ENCODE measurements around the gene CD40.

DNA sequence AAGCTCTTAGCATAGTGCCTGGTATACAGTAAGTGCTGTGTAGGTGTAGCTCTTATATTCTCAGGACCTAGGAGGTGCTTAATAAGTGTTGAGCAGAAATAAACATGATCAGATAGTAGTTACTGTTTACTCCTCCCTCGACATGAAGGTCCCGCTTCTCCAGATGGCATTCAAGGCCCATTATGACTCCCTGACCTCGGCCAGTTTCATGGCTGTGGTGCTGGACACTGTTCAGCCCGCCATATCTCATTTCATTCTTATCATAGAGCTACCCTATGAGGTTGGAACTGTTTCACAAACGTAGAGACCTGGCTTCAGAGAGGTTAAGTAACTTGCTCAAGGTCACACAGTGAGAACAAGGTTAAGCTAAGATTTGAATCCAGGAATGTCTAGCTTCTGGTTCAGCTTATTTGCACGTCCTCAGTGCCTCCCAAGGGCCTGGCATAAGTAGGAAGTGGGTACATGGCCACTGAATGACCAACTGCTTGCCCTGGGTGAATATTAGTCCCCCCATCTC, 39.0 kb downstream of the CD40 start:
- TF ChIP-seq, protein P1, sequence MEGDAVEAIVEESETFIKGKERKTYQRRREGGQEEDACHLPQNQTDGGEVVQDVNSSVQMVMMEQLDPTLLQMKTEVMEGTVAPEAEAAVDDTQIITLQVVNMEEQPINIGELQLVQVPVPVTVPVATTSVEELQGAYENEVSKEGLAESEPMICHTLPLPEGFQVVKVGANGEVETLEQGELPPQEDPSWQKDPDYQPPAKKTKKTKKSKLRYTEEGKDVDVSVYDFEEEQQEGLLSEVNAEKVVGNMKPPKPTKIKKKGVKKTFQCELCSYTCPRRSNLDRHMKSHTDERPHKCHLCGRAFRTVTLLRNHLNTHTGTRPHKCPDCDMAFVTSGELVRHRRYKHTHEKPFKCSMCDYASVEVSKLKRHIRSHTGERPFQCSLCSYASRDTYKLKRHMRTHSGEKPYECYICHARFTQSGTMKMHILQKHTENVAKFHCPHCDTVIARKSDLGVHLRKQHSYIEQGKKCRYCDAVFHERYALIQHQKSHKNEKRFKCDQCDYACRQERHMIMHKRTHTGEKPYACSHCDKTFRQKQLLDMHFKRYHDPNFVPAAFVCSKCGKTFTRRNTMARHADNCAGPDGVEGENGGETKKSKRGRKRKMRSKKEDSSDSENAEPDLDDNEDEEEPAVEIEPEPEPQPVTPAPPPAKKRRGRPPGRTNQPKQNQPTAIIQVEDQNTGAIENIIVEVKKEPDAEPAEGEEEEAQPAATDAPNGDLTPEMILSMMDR (IDR thresholded peaks at IDR 0.05): no peak
- TF ChIP-seq POLR2A (IDR thresholded peaks at IDR 0.05): no peak
